NCI-H1694 (cell line): ENCODE data around the gene LAMC1.

Source experiments
- DNase-seq: peaks from one replicate; lab custom pipeline; 2025; lab: John Stamatoyannopoulos, UW

LAMC1 gene

GRCh38 chr1:183194527-183195141 lies 171.4 kb downstream of the LAMC1 start:
- DNase-seq, result no peak

GRCh38 chr1:183195142-183195574 lies 171.9 kb downstream of the LAMC1 start:
- no peak for DNase-seq
